SH-SY5Y (cell line): ENCODE measurements around the gene FLYWCH1.

Experiments used
- GATA2 ChIP-seq: IDR thresholded peaks from 2 replicates; pipeline ENCODE4 v1.6.1; 2011; ENCODE audit warnings: mild to moderate bottlenecking, low read depth, low read length
- GATA3 ChIP-seq: IDR thresholded peaks from 2 replicates; pipeline ENCODE4 v1.6.1; 2011; ENCODE audit warnings: low read depth, mild to moderate bottlenecking, low read length, moderate library complexity

GRCh38 chr16:2867987-2868789, 43.5 kb upstream of the FLYWCH1 start:
- peak; percentile 56; the same call in 1 of the 2 replicates for TF ChIP-seq GATA2
- TF ChIP-seq GATA3: no peak
